Gastrocnemius medialis (tissue), 4 donors: ENCODE measurements around the gene CT45A10. TPM values are rescaled to one million over a fixed set of nuclear protein-coding genes. Genes with fewer than 3 reads are reported as not detected.
"Not testable (repeated sequence)": the region's sequence is repeated elsewhere in the genome, so short reads cannot be mapped to it uniquely, and the experiment has no call there.

ENCODE experiments used
- ATAC-seq, 2 donors: fragments of 150-250 bp; one replicate each; pipeline ENCODE4 v1.9.1; 2016
- DNase-seq, 2 donors: peaks; one replicate each; pipeline ENCODE4 v3.0.0-alpha.2; 2019
- H3K27ac ChIP-seq, 4 donors: fragments of 200-600 bp; sonication (generic); 1 replicate in 1 of 4; 2 replicates in 3 of 4; pipeline ENCODE4 v1.5.1; 2016 to 2018; ENCODE audit warnings: mild to moderate bottlenecking in 2 of 4, moderate library complexity in 1 of 4
- H3K27me3 ChIP-seq, 3 donors: fragments of 200-600 bp; sonication (generic) in 2 of 3; 1 replicate in 1 of 3; 2 replicates in 2 of 3; pipeline versions ENCODE4 v1.5.1 to v1.6.0; 2016 to 2019; ENCODE audit warnings: mild to moderate bottlenecking in 1 of 3, moderate library complexity in 1 of 3
- H3K36me3 ChIP-seq, 2 donors: fragments of 200-600 bp; sonication (generic) in 1 of 2; one replicate each; pipeline ENCODE4 v1.5.1; 2017 to 2018
- H3K4me1 ChIP-seq, 2 donors: fragments of 200-600 bp; sonication (generic) in 1 of 2; one replicate each; pipeline ENCODE4 v1.5.1; 2016 to 2017; ENCODE audit warnings: mild to moderate bottlenecking in 2 of 2
- H3K4me3 ChIP-seq, 4 donors: fragments of 200-600 bp; sonication (generic) in 3 of 4; 1 replicate in 1 of 4; 2 replicates in 3 of 4; pipeline ENCODE4 v1.5.1; 2016 to 2019; ENCODE audit warnings: mild to moderate bottlenecking in 2 of 4
- H3K9me3 ChIP-seq, 3 donors: fragments of 200-600 bp; sonication (generic) in 2 of 3; 1 replicate in 1 of 3; 2 replicates in 2 of 3; pipeline ENCODE4 v1.5.1; 2016 to 2019
- POLR2A ChIP-seq, 2 donors: fragments of 450-650 bp; IDR thresholded peaks; one replicate each; pipeline ENCODE4 v1.6.1; 2017; ENCODE audit warnings: antibody characterized with exemption in 2 of 2, mild to moderate bottlenecking in 2 of 2, moderate library complexity in 2 of 2
- in situ Hi-C, 4 donors: fragments of 200-750 bp; cut with MboI; loops; one replicate each; pipeline versions ENCODE4 v1.15.0 to v1.8.0; 2017; ENCODE audit warnings: low sequenced_read_pairs in 4 of 4
- intact Hi-C: fragments of 100-400 bp; cut with DNase I; formaldehyde crosslinking; loops from one replicate; pipeline ENCODE4 v1.15.1; 2023; ENCODE audit warnings: low total_unique reads
- total RNA-seq, 4 donors: library from RNA; depleted of rRNA; stranded (reverse); fragments of >200 nt; gene quantifications; one replicate each; pipeline versions ENCODE4 v1.1.0 to v1.2.3, GENCODE V29; 2016
- TF ChIP-seq, protein P1 (sequence below), 5 experiments: fragments of 450-650 bp in 3 of 5; fragments of 200-600 bp in 2 of 5; sonication (generic) in 2 of 5; IDR thresholded peaks in 4 of 5; conservative IDR thresholded peaks in 1 of 5; 1 replicate in 4 of 5; 2 replicates in 1 of 5; pipeline ENCODE4 v1.5.1; 2016 to 2019; ENCODE audit warnings: antibody characterized with exemption in 5 of 5, mild to moderate bottlenecking in 3 of 5, moderate library complexity in 3 of 5

CT45A10 gene
- total RNA-seq, 4 donors from 2014 or later, result not detected

DNA sequence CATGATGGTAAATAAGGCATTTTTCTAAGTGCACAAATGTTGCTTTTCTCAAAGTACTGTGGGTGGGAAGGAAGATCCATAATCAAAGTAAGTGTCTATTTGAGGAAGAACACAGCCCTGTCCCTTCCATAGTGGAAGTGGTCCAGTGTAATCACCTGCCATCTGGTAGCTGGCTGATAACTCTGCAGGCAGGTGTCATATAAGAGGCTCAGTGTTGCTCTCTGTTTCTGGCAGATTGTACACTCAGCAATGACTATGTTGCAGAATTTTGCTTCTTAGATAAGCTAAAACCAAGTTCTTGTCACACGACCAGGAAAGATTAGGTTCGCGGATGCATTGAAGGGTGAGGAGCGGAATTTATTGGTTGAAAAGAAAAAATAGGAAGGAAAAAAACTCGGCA is 21.2 kb upstream of the CT45A10 start:
- H3K27ac ChIP-seq, result no peak overlapping the region
- intact Hi-C loops (no loop called here), in situ Hi-C loops (no loop called here)
- no peak for ATAC-seq
- TF ChIP-seq, protein P1, sequence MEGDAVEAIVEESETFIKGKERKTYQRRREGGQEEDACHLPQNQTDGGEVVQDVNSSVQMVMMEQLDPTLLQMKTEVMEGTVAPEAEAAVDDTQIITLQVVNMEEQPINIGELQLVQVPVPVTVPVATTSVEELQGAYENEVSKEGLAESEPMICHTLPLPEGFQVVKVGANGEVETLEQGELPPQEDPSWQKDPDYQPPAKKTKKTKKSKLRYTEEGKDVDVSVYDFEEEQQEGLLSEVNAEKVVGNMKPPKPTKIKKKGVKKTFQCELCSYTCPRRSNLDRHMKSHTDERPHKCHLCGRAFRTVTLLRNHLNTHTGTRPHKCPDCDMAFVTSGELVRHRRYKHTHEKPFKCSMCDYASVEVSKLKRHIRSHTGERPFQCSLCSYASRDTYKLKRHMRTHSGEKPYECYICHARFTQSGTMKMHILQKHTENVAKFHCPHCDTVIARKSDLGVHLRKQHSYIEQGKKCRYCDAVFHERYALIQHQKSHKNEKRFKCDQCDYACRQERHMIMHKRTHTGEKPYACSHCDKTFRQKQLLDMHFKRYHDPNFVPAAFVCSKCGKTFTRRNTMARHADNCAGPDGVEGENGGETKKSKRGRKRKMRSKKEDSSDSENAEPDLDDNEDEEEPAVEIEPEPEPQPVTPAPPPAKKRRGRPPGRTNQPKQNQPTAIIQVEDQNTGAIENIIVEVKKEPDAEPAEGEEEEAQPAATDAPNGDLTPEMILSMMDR (IDR thresholded peaks at IDR 0.05 in 4 of 5, conservative IDR thresholded peaks at IDR 0.05 in 1 of 5), result no peak
- TF ChIP-seq POLR2A (IDR thresholded peaks at IDR 0.05), result no peak
- peaks cover 0 to 3% (median 0%) of the 10 kb centered on the region in 3 donors for H3K27me3 ChIP-seq
- no peaks in the 10 kb centered on the region for H3K9me3 ChIP-seq
- no peak for DNase-seq
- no peaks in the 10 kb centered on the region for H3K4me1 ChIP-seq
- no peak overlapping the region for H3K4me3 ChIP-seq
- H3K36me3 ChIP-seq, result no peaks in the 10 kb centered on the region

DNA sequence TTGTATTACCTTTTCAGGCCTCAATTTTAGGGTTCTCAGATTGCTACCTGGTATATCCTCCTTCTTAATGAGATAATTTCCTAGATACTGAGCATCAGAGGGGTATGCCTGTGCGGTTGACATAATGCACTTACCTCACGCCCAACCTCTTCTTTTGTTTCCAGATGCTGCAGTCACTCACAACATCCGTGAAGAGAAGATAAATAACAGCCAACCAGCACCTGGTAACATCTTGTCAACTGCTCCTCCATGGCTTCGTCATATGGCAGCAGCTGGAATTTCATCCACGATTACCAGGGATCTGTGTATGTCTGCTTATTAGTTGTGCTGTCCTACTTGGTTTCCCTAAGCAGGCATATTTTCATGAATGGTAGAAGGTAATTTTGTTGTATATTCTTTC is 17.0 kb upstream of the CT45A10 start:
- Histone ChIP-seq H3K9me3 (no peaks in the 10 kb centered on the region), H3K27me3 (peaks cover 0 to 3% (median 0%) of the 10 kb centered on the region in 3 donors), H3K36me3 (no peaks in the 10 kb centered on the region), H3K4me1 (no peaks in the 10 kb centered on the region), H3K4me3 (no peak overlapping the region), H3K27ac (no peak overlapping the region)
- ATAC-seq (no peak), DNase-seq (no peak)
- intact Hi-C loops (no loop called here), in situ Hi-C loops (no loop called here)
- TF ChIP-seq POLR2A (IDR thresholded peaks at IDR 0.05), result no peak
- TF ChIP-seq, protein P1 (IDR thresholded peaks at IDR 0.05 in 4 of 5, conservative IDR thresholded peaks at IDR 0.05 in 1 of 5), result no peak

DNA sequence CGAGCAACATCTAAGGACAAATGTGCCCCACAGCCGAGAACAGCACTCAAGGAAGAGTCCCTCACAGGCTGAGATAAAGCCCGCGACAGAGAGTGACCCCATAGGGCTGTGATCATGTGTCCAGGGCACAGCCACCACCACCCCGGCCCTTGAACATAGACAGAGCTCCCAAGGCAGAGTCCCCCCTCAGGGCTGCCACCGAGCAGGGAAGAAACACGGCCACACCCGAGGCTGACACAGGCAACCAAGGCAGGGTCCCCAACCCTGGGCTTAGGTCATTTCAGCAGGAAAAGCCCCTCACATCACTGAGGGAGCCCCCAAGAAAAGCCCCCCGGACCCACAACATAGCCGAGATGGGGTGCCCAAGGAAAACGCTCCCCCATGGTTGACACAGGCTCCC is 463 bp downstream of the CT45A10 start:
- TF ChIP-seq, protein P1 (IDR thresholded peaks at IDR 0.05 in 4 of 5, conservative IDR thresholded peaks at IDR 0.05 in 1 of 5), result no peak
- TF ChIP-seq POLR2A (IDR thresholded peaks at IDR 0.05), result no peak
- Histone ChIP-seq H3K27me3 (no peaks in the 10 kb centered on the region), H3K4me3 (no peak overlapping the region), H3K4me1 (no peaks in the 10 kb centered on the region), H3K36me3 (no peaks in the 10 kb centered on the region), H3K27ac (no peak overlapping the region), H3K9me3 (no peaks in the 10 kb centered on the region)
- ATAC-seq (no peak), DNase-seq (no peak)
- in situ Hi-C loops, result no loop called here
- intact Hi-C loops, result no loop called here

DNA sequence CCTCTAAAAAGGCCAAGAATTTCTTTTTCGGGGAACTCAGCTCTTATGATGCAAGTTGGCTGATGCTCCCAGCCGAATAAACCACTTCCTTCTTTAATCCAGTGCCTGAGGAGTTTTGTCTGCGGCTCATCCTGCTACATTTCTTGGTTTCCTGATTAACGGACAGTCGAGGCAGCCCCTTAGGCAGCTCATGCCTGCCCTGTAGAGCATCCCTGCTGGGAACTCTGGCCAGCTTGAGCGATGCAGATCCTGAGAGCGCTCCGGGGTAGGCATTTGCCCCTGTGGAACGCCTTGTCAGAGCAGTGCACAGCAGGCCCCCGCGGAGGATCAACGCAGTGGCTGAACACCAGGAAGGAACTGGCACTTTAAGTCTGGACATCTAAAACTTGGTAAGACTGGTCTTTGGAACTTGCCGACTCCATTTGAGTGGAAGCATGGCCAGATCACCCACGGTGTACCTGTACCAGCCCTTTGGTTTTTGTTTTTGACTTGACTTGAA is 3.1 kb downstream of the CT45A10 start:
- TF ChIP-seq, protein P1 (IDR thresholded peaks at IDR 0.05 in 4 of 5, conservative IDR thresholded peaks at IDR 0.05 in 1 of 5), result no peak
- TF ChIP-seq POLR2A (IDR thresholded peaks at IDR 0.05), result no peak
- Histone ChIP-seq H3K4me3 (no peak overlapping the region), H3K36me3 (no peaks in the 10 kb centered on the region), H3K4me1 (no peaks in the 10 kb centered on the region), H3K27me3 (no peaks in the 10 kb centered on the region), H3K9me3 (no peaks in the 10 kb centered on the region), H3K27ac (no peak overlapping the region)
- DNase-seq, result no peak
- intact Hi-C loops (no loop called here), in situ Hi-C loops (no loop called here)
- ATAC-seq, result no peak

DNA sequence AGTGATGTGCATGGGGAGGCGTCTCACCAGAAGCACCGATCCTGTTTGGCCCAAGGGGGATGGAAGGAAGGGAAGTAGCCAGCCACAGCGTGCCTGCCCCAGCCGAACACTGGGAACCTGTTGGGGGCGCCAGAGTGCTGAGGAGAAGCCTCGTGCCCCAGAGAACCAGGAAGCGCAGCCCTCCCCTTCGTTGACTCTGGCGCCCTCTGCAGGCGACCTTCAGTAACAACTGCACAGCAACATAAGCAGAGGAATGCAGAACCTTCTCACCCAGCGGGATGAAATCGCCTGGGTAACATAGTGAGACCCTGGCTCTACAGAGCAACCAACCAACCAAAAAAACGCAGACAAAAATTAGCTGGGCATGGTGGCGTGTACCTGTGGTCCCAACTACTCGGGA is 4.3 kb downstream of the CT45A10 start:
- H3K4me1 ChIP-seq, intact Hi-C loops, H3K36me3 ChIP-seq, H3K9me3 ChIP-seq, ATAC-seq, H3K4me3 ChIP-seq, H3K27me3 ChIP-seq, in situ Hi-C loops, H3K27ac ChIP-seq, DNase-seq: not testable (repeated sequence)

DNA sequence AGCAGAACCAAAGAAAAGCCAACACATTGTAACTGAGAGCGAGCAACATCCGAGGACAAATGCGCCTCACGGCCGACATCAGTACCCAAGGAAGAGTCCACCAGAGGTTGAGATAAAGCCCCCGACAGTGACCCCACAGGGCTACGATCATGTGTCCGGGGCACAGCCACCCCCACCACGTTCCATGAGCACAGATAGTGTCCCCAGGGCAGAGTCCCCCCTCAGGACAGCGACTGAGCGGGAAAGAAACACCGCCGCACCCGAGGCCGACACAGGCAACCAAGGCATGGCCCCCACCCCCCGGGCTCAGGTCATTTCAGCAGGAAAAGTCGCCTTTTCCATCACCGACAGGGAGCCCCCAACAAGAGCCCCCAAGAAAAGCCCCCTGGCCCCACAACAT is 5.0 kb downstream of the CT45A10 start:
- intact Hi-C loops, H3K4me1 ChIP-seq, H3K9me3 ChIP-seq, H3K27ac ChIP-seq, in situ Hi-C loops, DNase-seq, ATAC-seq, H3K27me3 ChIP-seq, H3K36me3 ChIP-seq, H3K4me3 ChIP-seq: not testable (repeated sequence)

DNA sequence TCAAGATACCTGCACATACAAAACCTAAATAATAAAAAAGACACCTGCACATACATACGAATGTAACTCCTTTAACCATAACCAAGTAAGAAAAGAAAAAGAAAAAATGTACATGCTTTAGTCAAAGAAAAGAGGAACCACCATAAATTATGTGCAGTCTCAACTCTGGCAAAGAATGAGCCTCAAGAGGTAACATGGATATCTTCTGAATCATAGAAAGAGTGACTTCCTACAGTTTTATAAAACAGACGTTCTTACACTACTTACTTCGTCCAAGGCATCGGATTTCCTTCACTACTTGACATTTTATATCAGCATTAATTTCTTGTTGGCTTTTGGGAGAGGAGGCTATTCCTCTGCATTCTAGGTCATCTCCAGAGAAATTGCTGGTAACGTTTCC is 10.5 kb downstream of the CT45A10 start:
- H3K9me3 ChIP-seq, ATAC-seq, H3K4me3 ChIP-seq, in situ Hi-C loops, H3K4me1 ChIP-seq, H3K36me3 ChIP-seq, H3K27ac ChIP-seq, H3K27me3 ChIP-seq, intact Hi-C loops, DNase-seq: not testable (repeated sequence)

DNA sequence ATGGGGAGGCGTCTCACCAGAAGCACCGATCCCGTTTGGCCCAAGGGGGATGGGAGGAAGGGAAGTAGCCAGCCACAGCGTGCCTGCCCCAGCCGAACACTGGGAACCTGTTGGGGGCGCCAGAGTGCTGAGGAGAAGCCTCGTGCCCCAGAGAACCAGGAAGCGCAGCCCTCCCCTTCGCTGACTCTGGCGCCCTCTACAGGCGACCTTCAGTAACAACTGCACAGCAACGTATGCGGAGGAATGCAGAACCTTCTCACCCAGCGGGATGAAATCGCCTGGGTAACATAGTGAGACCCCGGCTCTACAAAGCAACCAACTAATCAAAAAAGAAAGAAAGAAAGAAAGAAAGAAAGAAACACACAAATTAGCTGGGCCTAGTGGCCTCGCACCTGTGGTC is 21.5 kb downstream of the CT45A10 start, which contains the start of gene CT45A9:
Gene CT45A9 (minus strand): TSS at position 101 of the 400 bp plus-strand sequence. CDS start 3,751 bp downstream, outside the sequence.
- H3K36me3 ChIP-seq, in situ Hi-C loops, H3K27ac ChIP-seq, ATAC-seq, H3K4me1 ChIP-seq, intact Hi-C loops, H3K27me3 ChIP-seq, H3K4me3 ChIP-seq, H3K9me3 ChIP-seq, DNase-seq: not testable (repeated sequence)
